B cell (primary cell): ENCODE results near the gene TWF2. TPM values are rescaled to one million over a fixed set of nuclear protein-coding genes. Genes with fewer than 3 reads are reported as not detected.

Experiments used
- ATAC-seq: fragments of 200-7000 bp; cut with Tn5 transposase; one replicate; pipeline ENCODE4 v1.10.0; 2021; ENCODE audit warnings: low read depth, mild to moderate bottlenecking, moderate number of reproducible peaks, moderate library complexity
- CTCF ChIA-PET: fragments of 350-600 bp; sonication (Branson Sonifier 250); formaldehyde crosslinking; loops from one replicate; lab custom pipeline; 2021; ENCODE audit warnings: antibody characterized with exemption, inconsistent platforms; lab: Charles Lee
- POLR2A ChIA-PET: fragments of 350-600 bp; sonication (Branson Sonifier 250); formaldehyde crosslinking; loops from one replicate; lab custom pipeline; 2021; ENCODE audit warnings: antibody characterized with exemption; lab: Charles Lee
- DNase-seq: peaks from one replicate; pipeline ENCODE4 v3.0.0; 2013
- H2AFZ ChIP-seq: 2 replicates; pipeline ENCODE4 v1.6.1; 2012; ENCODE audit warnings: mild to moderate bottlenecking, low read depth, low read length; ENCODE audit not compliant: insufficient read depth, poor library complexity, severe bottlenecking
- H3K27ac ChIP-seq, 2 donors: 1 replicate in 1 of 2; 2 replicates in 1 of 2; pipeline ENCODE4 v1.5.1; 2012 to 2013; ENCODE audit warnings: low read length in 2 of 2, mild to moderate bottlenecking in 2 of 2, moderate library complexity in 1 of 2
- H3K27me3 ChIP-seq, 4 experiments: fragments of 200-600 bp in 1 of 4; sonication (generic) in 1 of 4; replicated peaks in 1 of 4; 1 replicate in 2 of 4; 2 replicates in 2 of 4; pipeline versions ENCODE4 v1.6.1 to v1.7.0; 2013 to 2016; ENCODE audit warnings: low read length in 3 of 4, mild to moderate bottlenecking in 2 of 4, mixed read lengths in 1 of 4, moderate library complexity in 1 of 4; ENCODE audit not compliant: insufficient read depth in 4 of 4, control insufficient read depth in 3 of 4; ENCODE audit errors: control extremely low read depth in 1 of 4
- H3K36me3 ChIP-seq, 2 experiments: replicated peaks in 1 of 2; 1 replicate in 1 of 2; 2 replicates in 1 of 2; pipeline versions ENCODE4 v1.6.1 to v1.7.1; 2013; ENCODE audit warnings: low read length in 1 of 2; ENCODE audit not compliant: insufficient read depth in 2 of 2, control insufficient read depth in 1 of 2; ENCODE audit errors: control extremely low read depth in 1 of 2, extremely low read depth in 1 of 2
- H3K4me1 ChIP-seq, 2 donors: fragments of 200-600 bp in 1 of 2; sonication (generic) in 1 of 2; 1 replicate in 1 of 2; 2 replicates in 1 of 2; pipeline versions ENCODE4 v1.5.1 to v1.6.1; 2013 to 2017; ENCODE audit warnings: low read length in 2 of 2; ENCODE audit not compliant: control insufficient read depth in 2 of 2, insufficient read depth in 2 of 2
- H3K4me2 ChIP-seq: replicated peaks from 2 replicates; pipeline ENCODE3; 2012; ENCODE audit warnings: mild to moderate bottlenecking, low read depth, low read length; ENCODE audit not compliant: poor library complexity, severe bottlenecking
- H3K4me3 ChIP-seq, 5 experiments: fragments of 200-600 bp in 1 of 5; sonication (generic) in 1 of 5; 1 replicate in 3 of 5; 2 replicates in 2 of 5; pipeline versions ENCODE4 v1.5.1 to v1.7.0; 2011 to 2016; ENCODE audit warnings: low read length in 4 of 5, mild to moderate bottlenecking in 4 of 5, low read depth in 2 of 5, control low read depth in 1 of 5, moderate library complexity in 1 of 5; ENCODE audit not compliant: insufficient read depth in 1 of 5; ENCODE audit errors: control extremely low read depth in 1 of 5, extremely low read depth in 1 of 5
- H3K79me2 ChIP-seq: fragments of 200-600 bp; sonication (generic); one replicate; pipeline ENCODE4 v1.6.0; 2016; ENCODE audit warnings: low read length; ENCODE audit not compliant: control insufficient read depth, insufficient read depth
- H3K9ac ChIP-seq: fragments of 200-600 bp; sonication (generic); 2 replicates; pipeline ENCODE4 v1.6.1; 2017; ENCODE audit warnings: mild to moderate bottlenecking, low read length, moderate library complexity
- H3K9me3 ChIP-seq, 3 donors: one replicate each; pipeline versions ENCODE4 v1.6.1 to v1.7.1; 2013; ENCODE audit warnings: low read length in 2 of 3; ENCODE audit not compliant: control insufficient read depth in 2 of 3, insufficient read depth in 1 of 3; ENCODE audit errors: control extremely low read depth in 1 of 3
- H4K20me1 ChIP-seq: 2 replicates; pipeline ENCODE4 v1.6.0; 2012; ENCODE audit warnings: mild to moderate bottlenecking, low read length; ENCODE audit not compliant: insufficient read depth, control insufficient read depth, poor library complexity, severe bottlenecking
- H3K27ac Mint-ChIP-seq: one replicate; pipeline ENCODE4 v1.8.0; 2021; ENCODE audit warnings: mixed read lengths
- H3K27me3 Mint-ChIP-seq: one replicate; pipeline ENCODE4 v1.8.0; 2021; ENCODE audit warnings: mixed read lengths
- H3K4me1 Mint-ChIP-seq: one replicate; pipeline ENCODE4 v1.8.0; 2021; ENCODE audit warnings: mixed read lengths
- H3K4me3 Mint-ChIP-seq: one replicate; pipeline ENCODE4 v1.8.0; 2021; ENCODE audit warnings: mixed read lengths
- H3K9me3 Mint-ChIP-seq: one replicate; pipeline ENCODE4 v1.8.0; 2022; ENCODE audit warnings: mixed read lengths; ENCODE audit not compliant: insufficient read depth
- CTCF ChIP-seq: fragments of 200-600 bp; IDR thresholded peaks from one replicate; pipeline ENCODE4 v1.8.0; 2022; ENCODE audit warnings: antibody characterized with exemption, mild to moderate bottlenecking
- EZH2 ChIP-seq: IDR thresholded peaks from 2 replicates; pipeline ENCODE4 v1.6.1; 2012; ENCODE audit warnings: borderline replicate concordance, low read depth, mild to moderate bottlenecking, moderate library complexity, low read length; ENCODE audit not compliant: insufficient read depth, poor library complexity, severe bottlenecking
- WGBS: methylation state at CpG from one replicate; pipeline ENCODE4 v1.1.5; 2013; ENCODE audit warnings: missing lambda C conversion rate; ENCODE audit not compliant: insufficient coverage; 5-methylcytosine and 5-hydroxymethylcytosine counted together
- intact Hi-C: fragments of 100-400 bp; cut with micrococcal nuclease; formaldehyde crosslinking; loops from one replicate; pipeline ENCODE4 v1.10.0; 2022
- polyA plus RNA-seq: library from polyadenylated mRNA; depleted of rRNA; stranded (reverse); fragments of >200 nt; gene quantifications from 2 replicates; pipeline ENCODE4 v1.2.3, GENCODE V29; 2012
- total RNA-seq, 2 donors: library from RNA; stranded (reverse); fragments of 120-200 nt in 1 of 2; gene quantifications; 1 replicate in 1 of 2; 2 replicates in 1 of 2; pipeline versions ENCODE4 v1.2.3 to v1.2.4, GENCODE V29; 2013 to 2022

The TWF2 gene
- total and polyA plus RNA-seq, 2 donors (not counting 1 experiment from before 2014, with no cell fraction given): 60.3 to 88.2 TPM

GRCh38 chr3:52211268-52211891 lies 27.6 kb downstream of the TWF2 start:
- Histone ChIP-seq H3K27me3 (no peaks in the 10 kb centered on the region), H3K4me1 (peaks cover 0 to 1% of the 10 kb centered on the region in 2 donors), H2AFZ (no peak overlapping the region), H3K27ac (no peak overlapping the region), H3K9ac (no peak overlapping the region), H3K79me2 (no peaks in the 10 kb centered on the region), H4K20me1 (no peaks in the 10 kb centered on the region), H3K9me3 (no peaks in the 10 kb centered on the region), H3K36me3 (peaks cover 0 to 83% of the 10 kb centered on the region in 2 experiments), H3K4me2 (no peak overlapping the region), H3K4me3 (no peak overlapping the region)
- ATAC-seq: no peak
- Mint-ChIP-seq H3K27me3 (no peaks in the 10 kb centered on the region), H3K27ac (no peak overlapping the region), H3K4me3 (no peak overlapping the region), H3K4me1 (peaks cover under 1% of the 10 kb centered on the region), H3K9me3 (no peaks in the 10 kb centered on the region)
- ChIA-PET CTCF (interaction anchor here (0.7 to 5.3 kb wide), 3 partner anchors 9 to 72 kb away, joined by 3 to 36 read pairs (median 3); no protein-coding TSS in a partner anchor), POLR2A (no interaction called here)
- no peak for DNase-seq
- 96% methylated on average over 18 of the region's 18 CpGs for WGBS
- TF ChIP-seq CTCF: no peak
- intact Hi-C loops: no loop called here

- H3K36me3 ChIP-seq: peaks cover 0 to 85% of the 10 kb centered on the region in 2 experiments
- ATAC-seq (no peak), DNase-seq (no peak)
- H3K9ac ChIP-seq: no peak overlapping the region
- ChIA-PET CTCF (interaction anchor here (1.6 to 5.3 kb wide), 2 partner anchors 10 to 15 kb away, joined by 3 to 36 read pairs; no protein-coding TSS in a partner anchor), POLR2A (interaction anchor here (0.6 kb wide), 1 partner anchor 9 kb away, joined by 12 read pairs; no protein-coding TSS in a partner anchor)
- H3K79me2 ChIP-seq: no peaks in the 10 kb centered on the region
- intact Hi-C loops: no loop called here
- H3K9me3 ChIP-seq: no peaks in the 10 kb centered on the region
- no peak overlapping the region for H2AFZ ChIP-seq
- 90% methylated on average over 1 of the region's 6 CpGs for WGBS
- H3K4me3 Mint-ChIP-seq: no peak overlapping the region
- H3K4me2 ChIP-seq: no peak overlapping the region
- TF ChIP-seq EZH2 (no peak), CTCF (no peak)
- H3K4me1 Mint-ChIP-seq: no peaks in the 10 kb centered on the region
- no peak overlapping the region for H3K27ac ChIP-seq
- H3K4me1 ChIP-seq: no peaks in the 10 kb centered on the region
- no peaks in the 10 kb centered on the region for H3K9me3 Mint-ChIP-seq
- H4K20me1 ChIP-seq: no peaks in the 10 kb centered on the region
- no peaks in the 10 kb centered on the region for H3K27me3 ChIP-seq
- no peak overlapping the region for H3K27ac Mint-ChIP-seq
- no peak overlapping the region for H3K4me3 ChIP-seq
- no peaks in the 10 kb centered on the region for H3K27me3 Mint-ChIP-seq
Observed at GRCh38 chr3:52210550-52211046, 28.4 kb downstream of the TWF2 start.
